ENCODE results near the gene MFNG.

The MFNG gene

DNA sequence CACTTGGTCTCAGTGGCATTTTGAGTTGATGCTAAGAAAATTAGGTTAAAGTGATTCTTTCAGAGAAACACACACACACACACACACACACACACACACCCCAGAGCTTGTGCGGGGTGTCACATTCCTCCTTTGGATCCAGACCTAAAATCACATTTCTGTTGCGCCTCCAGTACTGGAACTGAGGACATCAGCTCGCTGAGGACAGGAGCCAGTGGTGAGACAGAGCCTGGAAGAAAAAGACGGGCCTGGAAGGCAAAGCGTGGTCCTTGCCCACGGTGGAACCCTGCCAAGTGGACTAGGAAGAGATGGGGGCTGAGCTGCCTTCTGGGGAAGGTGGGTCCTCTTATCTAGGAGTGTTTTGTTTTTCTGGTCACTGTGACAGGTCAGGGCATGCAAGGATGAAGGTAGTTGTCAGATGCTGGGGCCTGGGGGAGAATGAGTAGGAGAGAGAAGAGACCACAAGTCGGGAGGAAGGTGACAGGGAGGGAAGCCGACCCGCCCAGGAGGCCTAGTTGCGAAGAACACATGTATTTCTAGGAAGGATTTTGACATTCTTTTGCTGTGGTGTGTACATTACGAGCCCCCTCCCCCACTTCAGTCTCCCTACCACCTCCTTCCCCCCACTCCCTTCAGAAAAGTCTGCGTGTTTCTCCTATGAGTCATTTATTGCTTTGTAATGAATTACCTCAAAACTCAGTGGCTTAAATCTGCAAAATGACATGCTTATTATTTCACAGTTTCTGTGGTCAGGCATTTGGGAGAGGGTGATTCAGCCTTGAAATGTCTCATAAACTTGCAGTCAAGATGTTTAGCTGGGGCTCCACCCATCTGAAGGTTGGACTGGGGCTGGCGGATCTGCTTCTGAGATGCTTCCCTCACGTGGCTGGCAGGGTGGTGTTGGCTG lies 54.1 kb downstream of the MFNG start:
- no peak overlapping the region for H3K4me2 ChIP-seq (ENCODE audit: low read depth, low read length, poor library complexity, severe bottlenecking)
- no peaks in the 10 kb centered on the region for H3K36me3 ChIP-seq (ENCODE audit: insufficient read depth, low read length)
- no peaks in the 10 kb centered on the region for H3K9me3 ChIP-seq (ENCODE audit: insufficient read depth, low read depth, low read length)
- no peaks in the 10 kb centered on the region for H3K27me3 ChIP-seq (ENCODE audit: insufficient read depth, low read length, poor library complexity, severe bottlenecking)
- H3K9ac ChIP-seq (ENCODE audit: low read depth, low read length, poor library complexity, severe bottlenecking), result no peak overlapping the region
- H3F3A ChIP-seq (ENCODE audit: low read depth), result no peaks in the 10 kb centered on the region
- H3K79me2 ChIP-seq (ENCODE audit: insufficient read depth, low read length), result no peaks in the 10 kb centered on the region
- H4K20me1 ChIP-seq (ENCODE audit: insufficient read depth, low read length, poor library complexity, severe bottlenecking), result no peaks in the 10 kb centered on the region
- H3K9me2 ChIP-seq (replicated peaks; ENCODE audit: low read depth, low read length), result no peaks in the 10 kb centered on the region
- H2AFZ ChIP-seq (ENCODE audit: low read length), result no peak overlapping the region
- no peaks in the 10 kb centered on the region for H3K4me1 ChIP-seq (ENCODE audit: insufficient read depth, low read length, poor library complexity, severe bottlenecking)
- H3K4me3 ChIP-seq (ENCODE audit: low read length, poor library complexity, severe bottlenecking), result no peak overlapping the region
- TF ChIP-seq, protein P1, sequence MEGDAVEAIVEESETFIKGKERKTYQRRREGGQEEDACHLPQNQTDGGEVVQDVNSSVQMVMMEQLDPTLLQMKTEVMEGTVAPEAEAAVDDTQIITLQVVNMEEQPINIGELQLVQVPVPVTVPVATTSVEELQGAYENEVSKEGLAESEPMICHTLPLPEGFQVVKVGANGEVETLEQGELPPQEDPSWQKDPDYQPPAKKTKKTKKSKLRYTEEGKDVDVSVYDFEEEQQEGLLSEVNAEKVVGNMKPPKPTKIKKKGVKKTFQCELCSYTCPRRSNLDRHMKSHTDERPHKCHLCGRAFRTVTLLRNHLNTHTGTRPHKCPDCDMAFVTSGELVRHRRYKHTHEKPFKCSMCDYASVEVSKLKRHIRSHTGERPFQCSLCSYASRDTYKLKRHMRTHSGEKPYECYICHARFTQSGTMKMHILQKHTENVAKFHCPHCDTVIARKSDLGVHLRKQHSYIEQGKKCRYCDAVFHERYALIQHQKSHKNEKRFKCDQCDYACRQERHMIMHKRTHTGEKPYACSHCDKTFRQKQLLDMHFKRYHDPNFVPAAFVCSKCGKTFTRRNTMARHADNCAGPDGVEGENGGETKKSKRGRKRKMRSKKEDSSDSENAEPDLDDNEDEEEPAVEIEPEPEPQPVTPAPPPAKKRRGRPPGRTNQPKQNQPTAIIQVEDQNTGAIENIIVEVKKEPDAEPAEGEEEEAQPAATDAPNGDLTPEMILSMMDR (conservative IDR thresholded peaks at IDR 0.05; ENCODE audit: low read length), result no peak
- TF ChIP-seq EZH2phosphoT487 (IDR thresholded peaks at IDR 0.05; ENCODE audit: borderline replicate concordance), result no peak

- no peaks in the 10 kb centered on the region for H4K20me1 ChIP-seq (ENCODE audit: insufficient read depth, low read length, poor library complexity, severe bottlenecking)
- no peaks in the 10 kb centered on the region for H3K79me2 ChIP-seq (ENCODE audit: insufficient read depth, low read length)
- H3K9me2 ChIP-seq (replicated peaks; ENCODE audit: low read depth, low read length), result no peaks in the 10 kb centered on the region
- no peaks in the 10 kb centered on the region for H3K36me3 ChIP-seq (ENCODE audit: insufficient read depth, low read length)
- no peak overlapping the region for H3K4me3 ChIP-seq (ENCODE audit: low read length, poor library complexity, severe bottlenecking)
- H3F3A ChIP-seq (ENCODE audit: low read depth), result no peaks in the 10 kb centered on the region
- H2AFZ ChIP-seq (ENCODE audit: low read length), result no peak overlapping the region
- H3K27me3 ChIP-seq (ENCODE audit: insufficient read depth, low read length, poor library complexity, severe bottlenecking), result no peaks in the 10 kb centered on the region
- no peak overlapping the region for H3K4me2 ChIP-seq (ENCODE audit: low read depth, low read length, poor library complexity, severe bottlenecking)
- H3K9ac ChIP-seq (ENCODE audit: low read depth, low read length, poor library complexity, severe bottlenecking), result no peak overlapping the region
- no peaks in the 10 kb centered on the region for H3K4me1 ChIP-seq (ENCODE audit: insufficient read depth, low read length, poor library complexity, severe bottlenecking)
- no peaks in the 10 kb centered on the region for H3K9me3 ChIP-seq (ENCODE audit: insufficient read depth, low read depth, low read length)
- TF ChIP-seq, protein P1 (conservative IDR thresholded peaks at IDR 0.05; ENCODE audit: low read length), result no peak
- TF ChIP-seq EZH2phosphoT487 (IDR thresholded peaks at IDR 0.05; ENCODE audit: borderline replicate concordance), result no peak
Measured at GRCh38 chr22:37431366-37431765, 54.8 kb downstream of the MFNG start.

DNA sequence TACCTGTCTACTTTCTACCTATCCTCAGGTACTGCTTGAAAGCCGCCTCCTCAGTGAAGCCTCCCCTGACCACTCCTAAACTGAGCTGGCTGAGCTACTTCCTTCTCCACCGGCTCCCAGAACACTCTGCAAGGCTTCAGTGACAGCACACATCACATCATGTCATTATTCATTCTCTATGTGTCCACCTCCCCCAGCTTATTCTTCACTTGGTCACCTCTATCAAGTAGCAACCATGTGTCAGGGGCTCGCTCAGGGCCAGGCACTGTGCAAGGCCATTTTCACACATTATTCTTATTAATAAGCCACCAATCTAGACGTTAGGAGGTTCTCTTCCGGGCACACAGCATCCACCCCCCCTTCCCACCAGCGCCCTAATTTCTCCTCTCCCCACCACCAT lies 55.2 kb downstream of the MFNG start:
- Histone ChIP-seq H3K9me2 (replicated peaks; ENCODE audit: low read depth, low read length) (no peaks in the 10 kb centered on the region), H3K9ac (ENCODE audit: low read depth, low read length, poor library complexity, severe bottlenecking) (no peak overlapping the region), H3K79me2 (ENCODE audit: insufficient read depth, low read length) (no peaks in the 10 kb centered on the region), H3F3A (ENCODE audit: low read depth) (no peaks in the 10 kb centered on the region), H3K4me3 (ENCODE audit: low read length, poor library complexity, severe bottlenecking) (no peak overlapping the region), H3K9me3 (ENCODE audit: insufficient read depth, low read depth, low read length) (no peaks in the 10 kb centered on the region), H3K27me3 (ENCODE audit: insufficient read depth, low read length, poor library complexity, severe bottlenecking) (no peaks in the 10 kb centered on the region), H4K20me1 (ENCODE audit: insufficient read depth, low read length, poor library complexity, severe bottlenecking) (no peaks in the 10 kb centered on the region), H2AFZ (ENCODE audit: low read length) (no peak overlapping the region), H3K4me1 (ENCODE audit: insufficient read depth, low read length, poor library complexity, severe bottlenecking) (peaks cover 3% of the 10 kb centered on the region), H3K36me3 (ENCODE audit: insufficient read depth, low read length) (no peaks in the 10 kb centered on the region), H3K4me2 (ENCODE audit: low read depth, low read length, poor library complexity, severe bottlenecking) (no peak overlapping the region)
- TF ChIP-seq EZH2phosphoT487 (IDR thresholded peaks at IDR 0.05; ENCODE audit: borderline replicate concordance), result no peak
- TF ChIP-seq, protein P1 (conservative IDR thresholded peaks at IDR 0.05; ENCODE audit: low read length), result no peak

Measured in Loucy (cell line).